K562 (cell line): Measurements from ENCODE around the gene TRMT2A. TPM values are rescaled to one million over a fixed set of nuclear protein-coding genes. Genes with fewer than 3 reads are reported as not detected.

ENCODE experiments used
- ATAC-seq: fragments of 200-7000 bp; cut with Tn5 transposase; 3 replicates; pipeline ENCODE4 v1.9.1; 2020; ENCODE audit warnings: moderate library complexity
- BruUV-seq: library from RNA; stranded (reverse); fragments of 400-500 nt; replicated peaks from 2 replicates; lab custom pipeline; 2021; lab: Mats Ljungman, UMichigan
- CTCF ChIA-PET: fragments of 300-600 bp; formaldehyde crosslinking; extraction: SDS; loops from one replicate; lab custom pipeline; 2021; ENCODE audit warnings: low intra/inter-chr PET ratio; lab: Yijun Ruan, JAX
- POLR2A ChIA-PET: fragments of 300-600, 350-650 bp; sonication (Branson Sonifier 250); formaldehyde crosslinking; extraction: SDS; loops from one replicate; lab custom pipeline; 2021; ENCODE audit warnings: antibody characterized with exemption, inconsistent platforms; lab: Yijun Ruan, JAX
- DNase-seq, 4 experiments: peaks; one replicate each; pipeline versions ENCODE4 v3.0.0 to v3.0.0-alpha.2; 2011 to 2018; ENCODE audit warnings: low spot score in 3 of 4, mixed read lengths in 3 of 4; ENCODE audit errors: extremely low read depth in 1 of 4
- FAIRE-seq: peaks from 2 replicates; lab custom pipeline; 2011; peaks lifted over from hg19 to GRCh38; lab: Jason Lieb, UNC
- H2AFZ ChIP-seq: 2 replicates; pipeline ENCODE4 v1.6.0; 2011; ENCODE audit warnings: low read depth, low read length, control low read depth, inconsistent platforms
- H3K27ac ChIP-seq: fragments of 200-600 bp; 3 replicates; pipeline ENCODE4 v1.8.0; 2011; ENCODE audit warnings: low read depth, mild to moderate bottlenecking, control low read depth, inconsistent platforms, low read length, moderate library complexity, mixed read lengths; ENCODE audit errors: extremely low read depth
- H3K27me3 ChIP-seq, 2 experiments: fragments of 300-600 bp in 1 of 2; 2 replicates in 1 of 2; 3 replicates in 1 of 2; pipeline versions ENCODE4 v1.6.0 to v1.8.0; 2011; ENCODE audit warnings: inconsistent platforms in 2 of 2, low read length in 2 of 2, mild to moderate bottlenecking in 1 of 2, mixed read lengths in 1 of 2, moderate library complexity in 1 of 2; ENCODE audit not compliant: control insufficient read depth in 2 of 2, insufficient read depth in 2 of 2
- H3K36me3 ChIP-seq: fragments of 300-600 bp; 3 replicates; pipeline ENCODE4 v1.8.0; 2011; ENCODE audit warnings: mild to moderate bottlenecking, low read length, inconsistent platforms; ENCODE audit not compliant: control insufficient read depth, insufficient read depth
- H3K4me1 ChIP-seq, 2 experiments: fragments of 200-600 bp in 1 of 2; replicated peaks in 1 of 2; 2 replicates in 1 of 2; 3 replicates in 1 of 2; pipeline versions ENCODE4 v1.5.1 to v1.8.0; 2011; ENCODE audit warnings: inconsistent platforms in 2 of 2, low read length in 2 of 2, mild to moderate bottlenecking in 1 of 2, mixed read lengths in 1 of 2, moderate library complexity in 1 of 2; ENCODE audit not compliant: control insufficient read depth in 2 of 2, insufficient read depth in 2 of 2
- H3K4me2 ChIP-seq: 2 replicates; pipeline ENCODE4 v1.6.1; 2011; ENCODE audit warnings: low read length, control low read depth, inconsistent platforms, mixed read lengths; ENCODE audit not compliant: insufficient read depth
- H3K4me3 ChIP-seq: fragments of 200-600 bp; sonication (generic), shearing (Covaris generic); 2 replicates; pipeline ENCODE4 v1.5.1; 2016; ENCODE audit warnings: control low read depth, inconsistent platforms
- H3K79me2 ChIP-seq: fragments of 200-600 bp; 3 replicates; pipeline ENCODE4 v1.8.0; 2011; ENCODE audit warnings: low read length, inconsistent platforms; ENCODE audit not compliant: control insufficient read depth, insufficient read depth
- H3K9ac ChIP-seq, 2 experiments: 2 replicates each; pipeline versions ENCODE4 v1.6.0 to v1.6.1; 2011; ENCODE audit warnings: low read depth in 2 of 2, low read length in 2 of 2, control low read depth in 1 of 2, inconsistent platforms in 1 of 2, mild to moderate bottlenecking in 1 of 2, mixed read lengths in 1 of 2; ENCODE audit not compliant: insufficient read depth in 1 of 2
- H3K9me1 ChIP-seq: one replicate; pipeline ENCODE4 v1.6.0; 2011; ENCODE audit warnings: inconsistent platforms, mild to moderate bottlenecking, low read length, moderate library complexity; ENCODE audit not compliant: control insufficient read depth, insufficient read depth
- H3K9me3 ChIP-seq: replicated peaks from 2 replicates; pipeline ENCODE4 v1.5.1; 2011; ENCODE audit warnings: low read depth, low read length, inconsistent platforms; ENCODE audit not compliant: control insufficient read depth, insufficient read depth
- H4K20me1 ChIP-seq: replicated peaks from 2 replicates; pipeline ENCODE4 v1.6.1; 2011; ENCODE audit warnings: low read length, inconsistent platforms, mixed read lengths; ENCODE audit not compliant: control insufficient read depth, insufficient read depth
- ARID3B ChIP-seq: fragments of 250-450 bp; sonication (Bioruptor Pico); IDR thresholded peaks from 2 replicates; pipeline ENCODE4 v1.4.0; 2020; ENCODE audit warnings: borderline replicate concordance
- CGGBP1 ChIP-seq: fragments of 250-450 bp; sonication (Bioruptor Pico); IDR thresholded peaks from 2 replicates; pipeline ENCODE4 v1.9.0; 2021; ENCODE audit warnings: mild to moderate bottlenecking
- CUX1 ChIP-seq: fragments of 200-800 bp; sonication (Bioruptor generic); IDR thresholded peaks from 2 replicates; pipeline ENCODE4 v1.6.1; 2016; ENCODE audit warnings: missing genetic modification characterization, missing compliant biosample characterization
- MECOM ChIP-seq: fragments of 250-450 bp; sonication (Bioruptor Pico); IDR thresholded peaks from 2 replicates; pipeline ENCODE4 v1.8.0; 2022; ENCODE audit warnings: inconsistent platforms
- POLR2G ChIP-seq: fragments of 200-400 bp; formaldehyde crosslinking; IDR thresholded peaks from 2 replicates; pipeline ENCODE4 v1.6.1; 2017; ENCODE audit warnings: low read depth, mild to moderate bottlenecking, antibody characterized with exemption, low read length, moderate library complexity
- WHSC1 ChIP-seq: IDR thresholded peaks from one replicate; pipeline ENCODE4 v1.6.1; 2012; ENCODE audit warnings: low read length, control low read depth, inconsistent platforms
- ZBTB26 ChIP-seq: fragments of 450-650 bp; formaldehyde crosslinking; IDR thresholded peaks from 2 replicates; pipeline ENCODE4 v1.4.0; 2022; ENCODE audit warnings: missing genetic modification characterization
- WGBS: fragments of 100-300 bp; shearing (Covaris generic); methylation state at CpG from one replicate; pipeline ENCODE4 v1.1.6; 2016; ENCODE audit warnings: low coverage, mixed read lengths; ENCODE audit not compliant: insufficient coverage; ENCODE audit errors: missing lambda C conversion rate; 5-methylcytosine and 5-hydroxymethylcytosine counted together
- in situ Hi-C: fragments of 300-500 bp; cut with MboI; formaldehyde crosslinking; loops from 4 replicates; pipeline ENCODE4 v1.15.0; 2018; ENCODE audit warnings: inconsistent platforms, mixed read lengths
- intact Hi-C: fragments of 100-400 bp; cut with micrococcal nuclease; formaldehyde crosslinking; loops from 2 replicates; pipeline ENCODE4 v1.14.2; 2022
- polyA plus RNA-seq, 8 experiments: library from polyadenylated mRNA; depleted of rRNA in 4 of 8; stranded (reverse) in 5 of 8; unstranded in 3 of 8; fragments of >200 nt; fragmentation: Nextera tagmentation in 2 of 8; fragmentation: Illumina TruSeq in 1 of 8; extraction: Ambion mirVana in 2 of 8; extraction: Trizol in 1 of 8; gene quantifications; 2 replicates each; pipeline versions ENCODE4 v1.2.1 to v1.2.3, GENCODE V29; 2011 to 2014; ENCODE audit warnings: inconsistent platforms in 1 of 8, missing spikeins in 1 of 8
- total RNA-seq, 7 experiments: library from RNA; depleted of rRNA in 6 of 7; stranded (reverse); fragments of >200 nt in 6 of 7; fragmentation: Illumina TruSeq in 2 of 7; extraction: Trizol in 2 of 7; gene quantifications; 2 replicates each; pipeline versions ENCODE4 v1.2.1 to v1.2.3, GENCODE V29; 2011 to 2021; ENCODE audit warnings: low replicate concordance in 1 of 7

Gene TRMT2A
- total and polyA plus RNA-seq, 9 of the 15 experiments (the other 6 are each of a cell fraction or from before 2014, with no cell fraction given): 1.6 to 265 (median 140) TPM

GRCh38 chr22:20083157-20083890, 33.7 kb downstream of the TRMT2A start (continued):
- no peak for TF ChIP-seq CGGBP1 (CRISPR knock-in tag)
- TF ChIP-seq ZBTB26 (CRISPR knock-in tag): 0 out of 2 replicates have a peak, but pooled peaks have one; percentile 14
- no peak for TF ChIP-seq POLR2G
- TF ChIP-seq WHSC1: peak; percentile 69

- intact Hi-C loops: loop anchor here (1.0 to 2.0 kb wide), 4 partner anchors 22 to 60 kb away; partner anchors contain the start of genes TANGO2 and TRMT2A
- Histone ChIP-seq H3K27me3 (no peaks in the 10 kb centered on the region), H2AFZ (peak overlapping the region; percentile 25), H3K4me1 (peaks cover 53 to 74% of the 10 kb centered on the region in 2 experiments), H3K9me1 (peaks cover 16% of the 10 kb centered on the region), H3K4me3 (peak overlapping the region; percentile 67), H3K27ac (peak overlapping the region; percentile 78), H3K4me2 (peak overlapping the region; percentile 95), H3K79me2 (peaks cover 61% of the 10 kb centered on the region), H4K20me1 (peaks cover 33% of the 10 kb centered on the region), H3K9me3 (no peaks in the 10 kb centered on the region), H3K36me3 (peaks cover 45% of the 10 kb centered on the region), H3K9ac (peak overlapping the region; percentile 85 to 96)
- FAIRE-seq: peak; percentile 57
- ChIA-PET CTCF (interaction anchor here (0.9 kb wide), 1 partner anchor 111 kb away, joined by 3 read pairs; no protein-coding TSS in a partner anchor), POLR2A (interaction anchor here (0.5 to 10.4 kb wide), 31 partner anchors 9 to 862 kb away, joined by 3 to 145 read pairs (median 4); partner anchors contain the start of genes RANBP1, TANGO2 and TRMT2A)
- peak; percentile 33 for ATAC-seq
- peak; percentile 74 to 89 (median 79) for DNase-seq
- WGBS: 2% methylated on average over 27 of the region's 27 CpGs
- TSS peak; percentile 56 for BruUV-seq
- in situ Hi-C loops: no loop called here
- TF ChIP-seq ARID3B (peak; percentile 77; the same call in 1 of the 2 replicates), CUX1 (CRISPR knock-in tag) (no peak), MECOM (no peak)
These were observed 36.0 kb downstream of the TRMT2A start for GRCh38 chr22:20080776-20081654.
